NT2/D1 (cell line): ENCODE data around the gene MYO1F.

ENCODE experiments used
- SUZ12 ChIP-seq: IDR thresholded peaks from 2 replicates; pipeline ENCODE4 v1.6.1; 2011; ENCODE audit not compliant: insufficient read length, insufficient read depth; ENCODE audit errors: extremely low read depth
- YY1 ChIP-seq: IDR thresholded peaks from 2 replicates; pipeline ENCODE4 v1.6.1; 2011; ENCODE audit not compliant: insufficient read length, insufficient read depth
- ZNF274 ChIP-seq: IDR thresholded peaks from 2 replicates; pipeline ENCODE4 v1.6.1; 2011; ENCODE audit warnings: mild to moderate bottlenecking, low read depth, low read length

DNA sequence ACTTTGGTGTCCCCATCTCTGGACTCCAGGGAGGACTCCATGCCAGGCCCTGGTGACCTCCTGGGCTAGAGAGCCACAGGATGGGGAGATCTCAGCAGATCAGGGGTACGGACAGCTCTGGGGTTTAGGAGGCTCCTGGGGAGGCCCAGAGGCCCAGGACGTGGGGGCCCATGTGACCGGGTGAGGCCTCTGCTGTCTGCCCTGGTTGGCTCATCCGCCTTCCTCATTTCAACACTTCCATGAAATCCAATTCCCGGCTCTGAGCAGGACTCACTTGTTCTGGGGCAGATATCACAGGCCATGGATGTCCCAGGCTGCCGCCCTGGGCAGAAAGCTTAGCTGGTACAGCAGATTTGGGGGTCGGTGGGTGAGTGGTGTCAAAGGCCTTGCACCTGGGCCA, 73.7 kb downstream of the MYO1F start:
- TF ChIP-seq ZNF274 = no peak
- TF ChIP-seq SUZ12 = no peak
- no peak for TF ChIP-seq YY1
